Gastrocnemius medialis (tissue), 4 donors: ENCODE data around the gene DPYD. TPM values are rescaled to one million over a fixed set of nuclear protein-coding genes. Genes with fewer than 3 reads are reported as not detected.

Source experiments
- ATAC-seq, 2 donors: fragments of 150-250 bp; one replicate each; pipeline ENCODE4 v1.9.1; 2016
- DNase-seq, 2 donors: peaks; one replicate each; pipeline ENCODE4 v3.0.0-alpha.2; 2019
- H3K27ac ChIP-seq, 4 donors: fragments of 200-600 bp; sonication (generic); 1 replicate in 1 of 4; 2 replicates in 3 of 4; pipeline ENCODE4 v1.5.1; 2016 to 2018; ENCODE audit warnings: mild to moderate bottlenecking in 2 of 4, moderate library complexity in 1 of 4
- H3K27me3 ChIP-seq, 3 donors: fragments of 200-600 bp; sonication (generic) in 2 of 3; 1 replicate in 1 of 3; 2 replicates in 2 of 3; pipeline versions ENCODE4 v1.5.1 to v1.6.0; 2016 to 2019; ENCODE audit warnings: mild to moderate bottlenecking in 1 of 3, moderate library complexity in 1 of 3
- H3K36me3 ChIP-seq, 2 donors: fragments of 200-600 bp; sonication (generic) in 1 of 2; one replicate each; pipeline ENCODE4 v1.5.1; 2017 to 2018
- H3K4me1 ChIP-seq, 2 donors: fragments of 200-600 bp; sonication (generic) in 1 of 2; one replicate each; pipeline ENCODE4 v1.5.1; 2016 to 2017; ENCODE audit warnings: mild to moderate bottlenecking in 2 of 2
- H3K4me3 ChIP-seq, 4 donors: fragments of 200-600 bp; sonication (generic) in 3 of 4; 1 replicate in 1 of 4; 2 replicates in 3 of 4; pipeline ENCODE4 v1.5.1; 2016 to 2019; ENCODE audit warnings: mild to moderate bottlenecking in 2 of 4
- H3K9me3 ChIP-seq, 3 donors: fragments of 200-600 bp; sonication (generic) in 2 of 3; 1 replicate in 1 of 3; 2 replicates in 2 of 3; pipeline ENCODE4 v1.5.1; 2016 to 2019
- POLR2A ChIP-seq, 2 donors: fragments of 450-650 bp; IDR thresholded peaks; one replicate each; pipeline ENCODE4 v1.6.1; 2017; ENCODE audit warnings: antibody characterized with exemption in 2 of 2, mild to moderate bottlenecking in 2 of 2, moderate library complexity in 2 of 2
- in situ Hi-C, 4 donors: fragments of 200-750 bp; cut with MboI; loops; one replicate each; pipeline versions ENCODE4 v1.15.0 to v1.8.0; 2017; ENCODE audit warnings: low sequenced_read_pairs in 4 of 4
- intact Hi-C: fragments of 100-400 bp; cut with DNase I; formaldehyde crosslinking; loops from one replicate; pipeline ENCODE4 v1.15.1; 2023; ENCODE audit warnings: low total_unique reads
- total RNA-seq, 4 donors: library from RNA; depleted of rRNA; stranded (reverse); fragments of >200 nt; gene quantifications; one replicate each; pipeline versions ENCODE4 v1.1.0 to v1.2.3, GENCODE V29; 2016
- TF ChIP-seq, protein P1 (sequence below), 5 experiments: fragments of 450-650 bp in 3 of 5; fragments of 200-600 bp in 2 of 5; sonication (generic) in 2 of 5; IDR thresholded peaks in 4 of 5; conservative IDR thresholded peaks in 1 of 5; 1 replicate in 4 of 5; 2 replicates in 1 of 5; pipeline ENCODE4 v1.5.1; 2016 to 2019; ENCODE audit warnings: antibody characterized with exemption in 5 of 5, mild to moderate bottlenecking in 3 of 5, moderate library complexity in 3 of 5

Gene DPYD
- total RNA-seq, 4 donors from 2014 or later, result 4.6 to 13.9 (median 9.1) TPM

DNA sequence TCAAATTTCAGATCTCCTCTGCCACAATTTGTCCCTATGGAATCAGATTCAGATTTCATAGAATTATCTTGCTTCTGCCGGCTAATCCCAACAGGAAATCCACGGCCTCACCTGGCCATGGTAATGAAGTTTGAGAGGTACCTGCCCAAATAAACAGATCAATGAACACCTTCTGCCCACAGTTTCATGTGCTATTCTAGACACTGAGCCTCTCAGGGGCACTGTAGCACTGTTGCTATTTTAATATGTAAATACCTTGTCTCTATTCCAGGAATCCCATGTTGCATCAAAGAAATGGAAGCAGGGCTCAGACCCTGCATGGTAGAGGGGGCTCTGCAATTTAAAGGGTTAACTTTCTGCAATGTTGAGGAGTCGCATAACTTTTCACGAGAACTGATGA lies 606.1 kb downstream of the DPYD start:
- intact Hi-C loops (no loop called here), in situ Hi-C loops (no loop called here)
- Histone ChIP-seq H3K4me1 (no peaks in the 10 kb centered on the region), H3K27ac (no peak overlapping the region), H3K9me3 (no peaks in the 10 kb centered on the region), H3K4me3 (no peak overlapping the region), H3K27me3 (no peaks in the 10 kb centered on the region), H3K36me3 (no peaks in the 10 kb centered on the region)
- DNase-seq (no peak), ATAC-seq (no peak)
- no peak for TF ChIP-seq POLR2A (IDR thresholded peaks at IDR 0.05)
- TF ChIP-seq, protein P1, sequence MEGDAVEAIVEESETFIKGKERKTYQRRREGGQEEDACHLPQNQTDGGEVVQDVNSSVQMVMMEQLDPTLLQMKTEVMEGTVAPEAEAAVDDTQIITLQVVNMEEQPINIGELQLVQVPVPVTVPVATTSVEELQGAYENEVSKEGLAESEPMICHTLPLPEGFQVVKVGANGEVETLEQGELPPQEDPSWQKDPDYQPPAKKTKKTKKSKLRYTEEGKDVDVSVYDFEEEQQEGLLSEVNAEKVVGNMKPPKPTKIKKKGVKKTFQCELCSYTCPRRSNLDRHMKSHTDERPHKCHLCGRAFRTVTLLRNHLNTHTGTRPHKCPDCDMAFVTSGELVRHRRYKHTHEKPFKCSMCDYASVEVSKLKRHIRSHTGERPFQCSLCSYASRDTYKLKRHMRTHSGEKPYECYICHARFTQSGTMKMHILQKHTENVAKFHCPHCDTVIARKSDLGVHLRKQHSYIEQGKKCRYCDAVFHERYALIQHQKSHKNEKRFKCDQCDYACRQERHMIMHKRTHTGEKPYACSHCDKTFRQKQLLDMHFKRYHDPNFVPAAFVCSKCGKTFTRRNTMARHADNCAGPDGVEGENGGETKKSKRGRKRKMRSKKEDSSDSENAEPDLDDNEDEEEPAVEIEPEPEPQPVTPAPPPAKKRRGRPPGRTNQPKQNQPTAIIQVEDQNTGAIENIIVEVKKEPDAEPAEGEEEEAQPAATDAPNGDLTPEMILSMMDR (IDR thresholded peaks at IDR 0.05 in 4 of 5, conservative IDR thresholded peaks at IDR 0.05 in 1 of 5), result no peak

DNA sequence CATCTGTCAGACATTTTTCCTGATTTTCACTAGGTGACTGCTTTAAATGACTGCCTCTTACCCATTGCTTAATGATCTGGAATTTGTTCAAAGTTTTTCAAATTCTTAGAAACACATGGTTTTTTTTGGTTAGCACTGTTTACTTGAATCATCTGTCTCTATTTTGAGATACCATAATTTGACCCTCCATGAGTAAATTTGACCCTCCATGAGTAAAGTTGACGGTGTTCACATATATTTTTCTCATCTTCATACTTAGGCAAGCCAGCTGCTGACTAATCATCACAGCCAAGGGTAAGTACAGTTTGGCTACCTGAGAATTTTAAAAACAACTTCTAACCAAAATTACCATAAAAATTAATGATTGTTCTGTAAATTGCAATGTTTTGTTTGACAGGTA lies 612.7 kb downstream of the DPYD start:
- Histone ChIP-seq H3K4me3 (no peak overlapping the region), H3K36me3 (no peaks in the 10 kb centered on the region), H3K27ac (no peak overlapping the region), H3K9me3 (no peaks in the 10 kb centered on the region), H3K4me1 (peaks cover 0 to 6% of the 10 kb centered on the region in 2 donors), H3K27me3 (no peaks in the 10 kb centered on the region)
- no peak for ATAC-seq
- in situ Hi-C loops, result no loop called here
- intact Hi-C loops, result no loop called here
- TF ChIP-seq, protein P1 (IDR thresholded peaks at IDR 0.05 in 4 of 5, conservative IDR thresholded peaks at IDR 0.05 in 1 of 5), result no peak
- no peak for TF ChIP-seq POLR2A (IDR thresholded peaks at IDR 0.05)
- no peak for DNase-seq

DNA sequence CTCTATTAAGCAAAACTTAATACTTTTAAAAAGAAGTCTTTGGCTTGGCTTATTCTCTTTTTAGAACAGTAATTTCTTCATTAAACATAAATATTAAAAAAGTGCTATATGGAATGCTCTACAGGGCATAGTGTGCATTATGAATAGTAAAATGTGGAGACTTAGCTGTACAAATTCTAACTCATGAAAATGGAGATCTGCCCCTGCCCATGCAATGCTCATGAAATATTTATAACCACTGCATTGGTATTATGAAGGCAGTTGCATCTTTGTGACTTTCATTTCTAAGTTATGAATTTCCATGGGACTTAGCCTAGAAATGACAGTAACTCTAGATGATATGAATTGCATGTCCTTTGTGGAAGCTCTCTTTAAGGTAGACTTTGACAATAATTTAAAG lies 613.3 kb downstream of the DPYD start:
- no peaks in the 10 kb centered on the region for H3K27me3 ChIP-seq
- peaks cover 0 to 6% of the 10 kb centered on the region in 2 donors for H3K4me1 ChIP-seq
- TF ChIP-seq, protein P1 (IDR thresholded peaks at IDR 0.05 in 4 of 5, conservative IDR thresholded peaks at IDR 0.05 in 1 of 5), result no peak
- TF ChIP-seq POLR2A (IDR thresholded peaks at IDR 0.05), result no peak
- H3K36me3 ChIP-seq, result no peaks in the 10 kb centered on the region
- intact Hi-C loops, result no loop called here
- in situ Hi-C loops, result no loop called here
- H3K27ac ChIP-seq, result no peak overlapping the region
- H3K4me3 ChIP-seq, result no peak overlapping the region
- ATAC-seq, result no peak
- no peaks in the 10 kb centered on the region for H3K9me3 ChIP-seq
- DNase-seq, result no peak

DNA sequence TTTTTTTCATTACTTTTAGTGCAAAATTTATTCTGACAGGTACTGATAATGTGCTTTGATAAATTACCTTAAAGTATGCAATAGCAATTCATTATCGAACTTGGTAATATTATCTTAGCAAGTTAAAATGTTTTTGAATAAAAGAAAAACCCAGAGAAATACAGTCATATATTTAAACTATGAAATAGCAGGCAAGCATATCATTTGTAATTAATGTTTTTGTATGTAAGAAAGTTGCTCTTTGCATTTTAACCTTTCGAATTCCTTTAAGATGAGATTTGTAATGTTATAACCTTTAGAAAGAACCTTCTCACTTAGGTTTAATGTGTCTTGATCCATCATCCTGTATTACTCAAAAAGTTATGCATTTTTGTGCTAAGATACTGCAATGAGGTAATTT lies 613.7 kb downstream of the DPYD start:
- DNase-seq, result no peak
- Histone ChIP-seq H3K4me1 (peaks cover 0 to 6% of the 10 kb centered on the region in 2 donors), H3K27me3 (no peaks in the 10 kb centered on the region), H3K27ac (no peak overlapping the region), H3K36me3 (no peaks in the 10 kb centered on the region), H3K9me3 (no peaks in the 10 kb centered on the region), H3K4me3 (no peak overlapping the region)
- ATAC-seq, result no peak
- in situ Hi-C loops (no loop called here), intact Hi-C loops (no loop called here)
- TF ChIP-seq POLR2A (IDR thresholded peaks at IDR 0.05), result no peak
- TF ChIP-seq, protein P1 (IDR thresholded peaks at IDR 0.05 in 4 of 5, conservative IDR thresholded peaks at IDR 0.05 in 1 of 5), result no peak

DNA sequence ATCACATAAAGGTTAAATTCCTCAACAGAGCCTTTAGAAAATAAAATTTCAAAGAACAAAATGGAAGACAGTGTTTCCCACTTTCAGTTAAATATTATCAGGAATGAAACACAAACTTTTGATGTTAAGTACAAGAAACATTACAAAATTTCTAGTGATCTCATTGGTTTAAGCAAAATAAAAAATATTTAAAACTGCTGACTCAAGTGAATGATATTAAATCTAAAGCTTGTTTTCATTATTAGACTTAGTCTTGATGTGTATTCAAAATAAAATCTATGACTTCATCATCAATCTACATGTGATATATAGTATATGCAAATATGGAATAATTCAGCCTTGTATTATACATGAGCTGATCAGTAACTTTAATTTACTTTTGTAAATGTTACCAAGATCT lies 614.3 kb downstream of the DPYD start:
- Histone ChIP-seq H3K27me3 (no peaks in the 10 kb centered on the region), H3K36me3 (no peaks in the 10 kb centered on the region), H3K9me3 (no peaks in the 10 kb centered on the region), H3K27ac (no peak overlapping the region), H3K4me3 (no peak overlapping the region), H3K4me1 (peaks cover 0 to 6% of the 10 kb centered on the region in 2 donors)
- DNase-seq (no peak), ATAC-seq (no peak)
- intact Hi-C loops, result no loop called here
- TF ChIP-seq, protein P1 (IDR thresholded peaks at IDR 0.05 in 4 of 5, conservative IDR thresholded peaks at IDR 0.05 in 1 of 5), result no peak
- no peak for TF ChIP-seq POLR2A (IDR thresholded peaks at IDR 0.05)
- in situ Hi-C loops, result no loop called here
